CD4-positive, alpha-beta T cell treated with Interleukin-1 beta for 1 hour (primary cell): ENCODE results near the gene PBX1.

ENCODE experiments used
- DNase-seq, 2 donors: peaks; one replicate each; pipeline ENCODE4 v3.0.0-alpha.2; 2020 to 2022

Gene PBX1

GRCh38 chr1:164672588-164672987 is 113.6 kb downstream of the PBX1 start:
- DNase-seq: no peak

- no peak for DNase-seq
These were observed 114.7 kb downstream of the PBX1 start for GRCh38 chr1:164673584-164674214.

- no peak for DNase-seq
These were observed 116.4 kb downstream of the PBX1 start for GRCh38 chr1:164675342-164675904.

GRCh38 chr1:164678136-164678700 is 119.2 kb downstream of the PBX1 start:
- no peak for DNase-seq

- DNase-seq: no peak
These were observed 123.6 kb downstream of the PBX1 start for GRCh38 chr1:164682570-164682969.

- DNase-seq: no peak
These were observed 124.3 kb downstream of the PBX1 start for GRCh38 chr1:164683235-164683634.

GRCh38 chr1:164685266-164686035 is 126.5 kb downstream of the PBX1 start:
- no peak for DNase-seq

- no peak for DNase-seq
These were observed 128.8 kb downstream of the PBX1 start for GRCh38 chr1:164687777-164688176.

- no peak for DNase-seq
These were observed 129.8 kb downstream of the PBX1 start for GRCh38 chr1:164688791-164689190.

GRCh38 chr1:164689672-164690511 is 130.9 kb downstream of the PBX1 start:
- DNase-seq: no peak

- no peak for DNase-seq
These were observed 133.4 kb downstream of the PBX1 start for GRCh38 chr1:164692420-164692819.

- DNase-seq: no peak
These were observed 134.8 kb downstream of the PBX1 start for GRCh38 chr1:164693564-164694359.

GRCh38 chr1:164694505-164694904 is 135.5 kb downstream of the PBX1 start:
- no peak for DNase-seq

- no peak for DNase-seq
These were observed 137.1 kb downstream of the PBX1 start for GRCh38 chr1:164695956-164696665.

- DNase-seq: no peak
These were observed 141.0 kb downstream of the PBX1 start for GRCh38 chr1:164699815-164700491.

GRCh38 chr1:164700683-164701082 is 141.7 kb downstream of the PBX1 start:
- DNase-seq: no peak

GRCh38 chr1:164701189-164701761 is 142.3 kb downstream of the PBX1 start:
- no peak for DNase-seq

- no peak for DNase-seq
These were observed 143.2 kb downstream of the PBX1 start for GRCh38 chr1:164702216-164702615.

GRCh38 chr1:164702664-164703063 is 143.7 kb downstream of the PBX1 start:
- DNase-seq: no peak

GRCh38 chr1:164703463-164703862 is 144.5 kb downstream of the PBX1 start:
- DNase-seq: no peak
